Common myeloid progenitor, CD34-positive (primary cell): ENCODE results near the gene IL12B.
"Not testable (repeated sequence)": the region's sequence is repeated elsewhere in the genome, so short reads cannot be mapped to it uniquely, and the experiment has no call there.

Experiments
- CTCF ChIA-PET: fragments of 350-600 bp; sonication (Branson Sonifier 250); formaldehyde crosslinking; loops from one replicate; lab custom pipeline; 2021; ENCODE audit warnings: antibody characterized with exemption; lab: Charles Lee
- POLR2A ChIA-PET: fragments of 350-600 bp; sonication (Branson Sonifier 250); formaldehyde crosslinking; loops from one replicate; lab custom pipeline; 2021; ENCODE audit warnings: antibody characterized with exemption; lab: Charles Lee
- DNase-seq, 3 donors: peaks; one replicate each; pipeline versions ENCODE4 v3.0.0 to v3.0.0-alpha.2; 2013
- H3K27ac ChIP-seq, 2 experiments: 1 replicate in 1 of 2; 2 replicates in 1 of 2; pipeline ENCODE4 v1.7.0; 2013; ENCODE audit warnings: inconsistent platforms in 2 of 2, low read length in 2 of 2, mild to moderate bottlenecking in 2 of 2, low read depth in 1 of 2, moderate library complexity in 1 of 2; ENCODE audit not compliant: severe bottlenecking in 2 of 2, insufficient read depth in 1 of 2, poor library complexity in 1 of 2
- H3K27me3 ChIP-seq, 5 experiments: replicated peaks in 2 of 5; 1 replicate in 3 of 5; 2 replicates in 2 of 5; pipeline versions ENCODE4 v1.6.1 to v1.7.0; 2013; ENCODE audit warnings: low read length in 4 of 5, mild to moderate bottlenecking in 2 of 5, moderate library complexity in 2 of 5, inconsistent platforms in 1 of 5; ENCODE audit not compliant: insufficient read depth in 5 of 5, control insufficient read depth in 4 of 5
- H3K36me3 ChIP-seq, 4 experiments: 1 replicate in 2 of 4; 2 replicates in 2 of 4; pipeline versions ENCODE4 v1.6.1 to v1.7.0; 2013; ENCODE audit warnings: low read length in 3 of 4, control low read depth in 1 of 4, mild to moderate bottlenecking in 1 of 4; ENCODE audit not compliant: control insufficient read depth in 4 of 4, insufficient read depth in 4 of 4
- H3K4me1 ChIP-seq, 4 experiments: 1 replicate in 3 of 4; 2 replicates in 1 of 4; pipeline versions ENCODE4 v1.6.1 to v1.7.1; 2013; ENCODE audit warnings: low read length in 3 of 4, mild to moderate bottlenecking in 3 of 4, control low read depth in 1 of 4, inconsistent platforms in 1 of 4, moderate library complexity in 1 of 4; ENCODE audit not compliant: control insufficient read depth in 4 of 4, insufficient read depth in 4 of 4; ENCODE audit errors: control extremely low read depth in 1 of 4
- H3K4me3 ChIP-seq, 7 experiments: 1 replicate in 4 of 7; 2 replicates in 3 of 7; pipeline versions ENCODE4 v1.5.1 to v1.7.0; 2013; ENCODE audit warnings: mild to moderate bottlenecking in 7 of 7, low read length in 6 of 7, moderate library complexity in 6 of 7, inconsistent platforms in 2 of 7, low read depth in 2 of 7, control low read depth in 1 of 7; ENCODE audit not compliant: insufficient read depth in 4 of 7, control insufficient read depth in 1 of 7; ENCODE audit errors: extremely low read depth in 1 of 7
- H3K9me3 ChIP-seq, 5 experiments: 1 replicate in 4 of 5; 2 replicates in 1 of 5; pipeline versions ENCODE4 v1.6.1 to v1.7.1; 2013; ENCODE audit warnings: low read length in 4 of 5, mild to moderate bottlenecking in 2 of 5, inconsistent platforms in 1 of 5, low read depth in 1 of 5, moderate library complexity in 1 of 5; ENCODE audit not compliant: control insufficient read depth in 4 of 5, insufficient read depth in 2 of 5; ENCODE audit errors: control extremely low read depth in 1 of 5
- WGBS: methylation state at CpG from one replicate; pipeline ENCODE4 v1.1.5; 2013; ENCODE audit not compliant: insufficient coverage; 5-methylcytosine and 5-hydroxymethylcytosine counted together

Gene IL12B

DNA sequence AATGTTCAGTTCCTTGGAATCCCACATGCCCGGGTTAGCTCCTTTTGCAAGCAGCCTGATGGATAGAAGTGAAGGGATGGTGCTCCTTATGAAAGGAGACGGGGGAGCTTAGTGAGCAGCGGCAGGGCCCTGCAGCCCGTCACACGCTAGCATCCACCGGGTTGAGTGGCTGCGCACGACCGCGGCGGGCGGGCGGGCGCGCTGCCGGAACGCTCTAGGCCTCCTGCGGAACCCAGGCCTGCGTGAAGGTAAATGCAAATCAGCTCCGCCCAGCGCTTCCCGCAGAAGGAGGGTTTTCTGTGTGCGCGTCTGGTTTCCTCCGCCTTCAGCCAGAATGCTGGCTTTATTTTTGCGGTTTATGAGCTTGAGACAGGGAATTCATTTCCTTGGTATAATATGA is 19.8 kb downstream of the IL12B start:
- POLR2A ChIA-PET: no interaction called here
- peak overlapping the region in 5 of 7 experiments; percentile 30 to 67 (median 37) for H3K4me3 ChIP-seq

DNA sequence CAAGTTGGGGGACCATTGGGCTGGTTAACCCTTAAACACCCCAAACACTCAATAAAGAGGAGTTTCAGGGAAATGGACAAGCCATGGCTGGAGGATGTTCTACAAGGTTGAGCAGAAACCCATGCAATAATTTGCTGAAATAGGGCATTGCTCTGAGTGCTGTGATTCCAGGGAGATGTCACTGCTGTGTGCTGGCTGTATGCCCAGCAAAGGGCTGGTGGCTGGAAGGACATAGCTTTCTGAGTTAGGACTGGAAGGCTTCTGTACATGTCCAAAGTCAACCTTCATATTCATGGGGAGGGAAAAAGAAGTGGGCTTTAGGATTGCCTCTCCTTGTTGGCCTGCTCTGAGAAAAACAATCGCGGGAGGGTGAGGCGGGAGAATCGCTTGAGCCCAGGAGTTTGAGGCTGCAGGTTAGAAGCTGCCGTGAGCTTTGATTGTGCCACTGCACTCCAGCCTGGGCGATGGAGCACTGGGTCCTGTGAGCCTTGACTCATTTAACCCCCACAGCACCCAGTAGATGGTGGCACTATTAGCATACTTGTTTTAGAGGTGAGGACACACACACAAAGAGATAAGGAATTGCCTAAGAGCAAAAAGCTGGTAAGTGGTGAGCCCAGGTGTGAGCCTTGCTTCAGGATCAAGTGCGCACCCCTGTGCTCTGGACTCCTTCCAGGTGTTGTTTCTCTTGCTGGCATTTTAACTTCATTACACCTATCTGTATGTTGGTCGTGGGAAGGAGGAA is 20.4 kb downstream of the IL12B start:
- DNase-seq: no peak
- peak overlapping the region in 4 of 7 experiments; percentile 35 to 67 (median 50) for H3K4me3 ChIP-seq
- peaks cover 0 to 9% (median 1%) of the 10 kb centered on the region in 5 experiments for H3K27me3 ChIP-seq
- ChIA-PET POLR2A (no interaction called here), CTCF (interaction anchor here (1.1 to 2.1 kb wide), 5 partner anchors 9 to 153 kb away, joined by 3 to 10 read pairs (median 4); no protein-coding TSS in a partner anchor)
- no peak overlapping the region for H3K27ac ChIP-seq
- H3K4me1 ChIP-seq: peaks cover 2 to 12% (median 8%) of the 10 kb centered on the region in 4 experiments
- H3K36me3 ChIP-seq: no peaks in the 10 kb centered on the region
- no peaks in the 10 kb centered on the region for H3K9me3 ChIP-seq
- WGBS: 87% methylated on average over 6 of the region's 8 CpGs

More for the DNA sequence above, 19.8 kb downstream of the IL12B start:
- Histone ChIP-seq H3K9me3 (no peaks in the 10 kb centered on the region), H3K27me3 (peaks cover 0 to 9% (median 1%) of the 10 kb centered on the region in 5 experiments), H3K36me3 (no peaks in the 10 kb centered on the region), H3K4me1 (peaks cover 2 to 12% (median 8%) of the 10 kb centered on the region in 4 experiments), H3K27ac (no peak overlapping the region)
- 10% methylated on average over 13 of the region's 26 CpGs for WGBS
- DNase-seq: peak in 2 of 3 donors; percentile 67 to 77
- CTCF ChIA-PET: interaction anchor here (1.0 to 2.1 kb wide), 6 partner anchors 8 to 154 kb away, joined by 3 to 10 read pairs (median 4); no protein-coding TSS in a partner anchor

DNA sequence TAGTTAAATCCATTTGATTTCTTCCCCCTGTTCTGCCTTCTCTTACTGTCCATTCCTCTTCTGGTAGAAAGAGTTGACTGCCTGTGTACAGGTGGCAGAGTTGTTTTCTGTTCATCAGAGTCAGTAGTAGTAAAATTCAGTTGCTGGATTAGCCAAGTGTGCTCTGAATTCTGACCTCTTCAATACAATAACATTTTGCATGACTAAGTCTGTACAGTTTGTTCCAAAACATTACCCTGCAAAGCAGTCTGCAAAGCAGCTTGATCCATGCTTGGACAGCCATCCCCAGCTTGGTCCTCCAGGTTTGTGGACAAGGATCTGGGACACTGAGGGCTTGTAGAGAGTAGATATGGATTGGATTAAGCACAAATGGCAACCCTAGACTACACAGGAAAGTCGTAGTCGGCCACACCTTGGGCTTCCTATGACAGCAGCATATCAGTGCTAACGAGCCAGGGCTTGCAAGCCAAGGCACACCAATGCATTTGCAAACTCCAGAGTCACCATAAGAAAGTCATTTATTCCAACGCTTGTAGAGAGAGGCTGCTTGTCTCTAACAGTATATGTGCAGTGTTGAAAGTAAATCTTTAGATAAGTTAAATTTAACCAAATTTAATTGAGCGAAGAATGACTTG is 25.2 kb downstream of the IL12B start:
- no peaks in the 10 kb centered on the region for H3K36me3 ChIP-seq
- peaks cover 0 to 26% (median 16%) of the 10 kb centered on the region in 5 experiments for H3K9me3 ChIP-seq
- no peak overlapping the region for H3K27ac ChIP-seq
- H3K4me3 ChIP-seq: no peak overlapping the region
- no peak for DNase-seq
- WGBS: 90% methylated on average over 4 of the region's 5 CpGs
- POLR2A ChIA-PET: no interaction called here
- H3K4me1 ChIP-seq: no peaks in the 10 kb centered on the region
- peaks cover 0 to 4% (median 0%) of the 10 kb centered on the region in 5 experiments for H3K27me3 ChIP-seq
- CTCF ChIA-PET: interaction anchor here (1.0 kb wide), 1 partner anchor 12 kb away, joined by 3 read pairs; no protein-coding TSS in a partner anchor

DNA sequence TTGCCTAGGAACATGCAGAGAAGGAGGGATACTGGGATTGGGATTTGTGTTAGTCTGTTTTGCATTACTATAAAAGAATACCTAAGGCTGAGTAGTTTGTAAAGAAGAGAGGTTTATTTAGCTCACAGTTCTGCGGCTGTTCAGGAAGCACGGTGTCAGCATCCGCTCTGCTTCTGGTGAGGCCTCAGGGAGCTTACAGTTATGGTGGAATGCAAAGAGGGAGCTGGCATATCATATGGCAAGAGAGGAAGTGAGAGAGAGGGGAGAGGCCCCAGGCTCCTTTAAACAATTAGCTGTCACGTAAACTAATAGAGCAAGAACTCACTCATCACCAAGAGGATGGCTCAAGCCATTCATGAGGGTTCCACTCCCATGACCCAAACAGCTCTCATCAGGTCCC is 27.0 kb downstream of the IL12B start:
- WGBS: 100% methylated on average over 4 of the region's 4 CpGs
- no peaks in the 10 kb centered on the region for H3K36me3 ChIP-seq
- DNase-seq: no peak
- no peak overlapping the region for H3K27ac ChIP-seq
- no peaks in the 10 kb centered on the region for H3K27me3 ChIP-seq
- H3K4me3 ChIP-seq: no peak overlapping the region
- POLR2A ChIA-PET: no interaction called here
- H3K9me3 ChIP-seq: peaks cover 0 to 35% (median 19%) of the 10 kb centered on the region in 5 experiments
- H3K4me1 ChIP-seq: no peaks in the 10 kb centered on the region
- CTCF ChIA-PET: interaction anchor here (1.3 kb wide), 1 partner anchor 17 kb away, joined by 4 read pairs; no protein-coding TSS in a partner anchor

DNA sequence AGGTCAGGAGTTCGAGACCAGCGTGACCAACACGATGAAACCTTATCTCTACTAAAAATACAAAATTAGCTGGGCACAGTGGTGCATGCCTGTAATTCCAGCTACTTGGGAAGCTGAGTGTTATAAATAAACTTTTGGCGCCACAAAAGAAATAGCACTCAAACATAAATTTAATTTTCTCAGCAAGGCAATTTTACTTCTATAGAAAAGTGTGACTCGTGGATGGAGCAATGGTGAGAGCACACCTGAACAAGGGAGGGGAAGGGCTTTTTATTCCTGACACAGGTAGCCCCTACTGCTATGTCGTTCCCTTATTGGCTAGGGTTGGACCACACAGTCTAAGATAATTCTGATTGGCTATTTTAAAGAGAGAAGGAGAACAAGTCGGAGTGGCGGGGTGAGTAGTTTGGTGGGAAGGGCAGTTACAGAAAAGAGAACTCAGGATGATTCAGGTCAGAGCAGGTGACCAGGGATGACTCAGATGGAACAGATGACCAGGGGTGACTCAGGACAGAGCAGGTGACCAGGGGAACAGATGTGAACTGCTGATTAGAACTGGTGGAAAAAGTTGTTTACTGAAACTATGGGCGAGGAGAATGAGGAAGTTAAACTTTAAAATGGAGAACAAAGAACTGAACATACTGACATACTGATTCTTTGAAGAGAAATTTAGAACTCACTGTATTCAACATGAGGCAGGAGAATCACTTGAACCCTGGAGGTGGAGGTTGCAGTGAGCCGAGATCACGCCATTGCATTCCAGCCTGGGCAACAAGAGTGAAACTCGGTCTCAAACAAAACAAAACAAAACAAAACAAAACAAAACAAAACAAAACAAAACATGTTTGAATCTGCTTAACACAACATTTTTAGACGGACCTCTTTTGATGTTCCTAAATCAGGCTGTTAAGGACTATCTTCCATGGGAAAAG is 28.1 kb downstream of the IL12B start:
- H3K36me3 ChIP-seq, POLR2A ChIA-PET, H3K4me3 ChIP-seq, H3K27me3 ChIP-seq, H3K4me1 ChIP-seq: not testable (repeated sequence)
- DNase-seq: peak; percentile 23 to 83 (median 74)
- CTCF ChIA-PET: interaction anchor here (1.2 kb wide), 1 partner anchor 8 kb away, joined by 4 read pairs; no protein-coding TSS in a partner anchor
- Histone ChIP-seq H3K9me3 (peaks cover 0 to 46% (median 19%) of the 10 kb centered on the region in 5 experiments), H3K27ac (peak overlapping the region in 1 of 2 experiments; percentile 34)
- WGBS: 77% methylated on average over 7 of the region's 13 CpGs

DNA sequence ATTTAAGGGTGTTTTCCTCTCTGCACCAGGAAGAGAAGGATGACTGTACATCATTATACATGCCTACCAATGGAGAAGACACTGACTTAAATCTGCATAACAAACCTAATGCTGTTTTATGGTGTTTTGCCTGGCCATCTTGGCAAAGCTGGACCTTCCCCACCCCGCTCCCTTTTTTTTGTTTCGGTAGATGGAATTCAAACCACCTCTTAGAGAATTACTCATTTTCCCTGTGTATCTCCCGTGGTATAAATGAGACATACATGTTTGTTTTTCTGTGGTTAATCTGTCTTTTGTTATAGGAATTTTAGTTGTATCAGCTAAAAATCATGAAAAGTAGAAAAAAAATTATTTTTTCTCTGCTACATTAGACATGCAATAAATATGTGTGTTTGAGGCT is 28.8 kb downstream of the IL12B start:
- CTCF ChIA-PET: interaction anchor here (1.2 kb wide), 1 partner anchor 9 kb away, joined by 4 read pairs; no protein-coding TSS in a partner anchor
- Histone ChIP-seq H3K4me3 (no peak overlapping the region), H3K4me1 (no peaks in the 10 kb centered on the region), H3K27me3 (no peaks in the 10 kb centered on the region), H3K36me3 (no peaks in the 10 kb centered on the region), H3K27ac (no peak overlapping the region), H3K9me3 (peaks cover 0 to 46% (median 19%) of the 10 kb centered on the region in 5 experiments)
- POLR2A ChIA-PET: no interaction called here
- DNase-seq: no peak
- WGBS: no CpG with 5 or more reads among the region's 3 CpGs
